Activated CD4-positive, alpha-beta T cell treated with anti-CD3 and anti-CD28 coated beads, Interleukin-10, Interleukin-2, amounts not matched to agents 100 ng/mL and 50 ng/mL, durations not matched to agents 16 hours and 8 hours (primary cell): ENCODE data around the gene C3orf18.

Experiments used
- DNase-seq: peaks from one replicate; pipeline ENCODE4 v3.0.0-alpha.2; 2020

The C3orf18 gene

GRCh38 chr3:50577348-50577747 lies 9.8 kb upstream of the C3orf18 start:
- no peak for DNase-seq

GRCh38 chr3:50575372-50575771 lies 7.8 kb upstream of the C3orf18 start:
- no peak for DNase-seq

DNA sequence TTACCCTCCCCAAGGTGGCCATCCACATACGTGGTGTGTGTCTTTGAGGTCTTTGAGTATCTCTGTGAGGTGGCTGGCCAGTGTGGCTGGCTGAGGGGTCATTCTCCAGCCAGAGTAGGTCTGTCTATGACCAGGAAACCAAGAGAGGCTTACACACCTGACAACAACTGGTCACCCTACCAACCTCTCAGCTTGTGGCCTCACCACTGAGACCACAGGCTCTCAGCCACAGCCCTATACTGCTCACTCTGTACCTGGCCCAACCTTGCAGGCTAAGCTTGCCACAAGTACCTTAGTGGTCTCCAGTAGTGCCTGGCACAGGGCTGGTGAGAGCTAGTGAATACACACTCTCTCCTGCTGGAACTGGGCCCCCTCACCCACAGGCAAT lies 6.9 kb upstream of the C3orf18 start:
- peak; percentile 60 for DNase-seq

DNA sequence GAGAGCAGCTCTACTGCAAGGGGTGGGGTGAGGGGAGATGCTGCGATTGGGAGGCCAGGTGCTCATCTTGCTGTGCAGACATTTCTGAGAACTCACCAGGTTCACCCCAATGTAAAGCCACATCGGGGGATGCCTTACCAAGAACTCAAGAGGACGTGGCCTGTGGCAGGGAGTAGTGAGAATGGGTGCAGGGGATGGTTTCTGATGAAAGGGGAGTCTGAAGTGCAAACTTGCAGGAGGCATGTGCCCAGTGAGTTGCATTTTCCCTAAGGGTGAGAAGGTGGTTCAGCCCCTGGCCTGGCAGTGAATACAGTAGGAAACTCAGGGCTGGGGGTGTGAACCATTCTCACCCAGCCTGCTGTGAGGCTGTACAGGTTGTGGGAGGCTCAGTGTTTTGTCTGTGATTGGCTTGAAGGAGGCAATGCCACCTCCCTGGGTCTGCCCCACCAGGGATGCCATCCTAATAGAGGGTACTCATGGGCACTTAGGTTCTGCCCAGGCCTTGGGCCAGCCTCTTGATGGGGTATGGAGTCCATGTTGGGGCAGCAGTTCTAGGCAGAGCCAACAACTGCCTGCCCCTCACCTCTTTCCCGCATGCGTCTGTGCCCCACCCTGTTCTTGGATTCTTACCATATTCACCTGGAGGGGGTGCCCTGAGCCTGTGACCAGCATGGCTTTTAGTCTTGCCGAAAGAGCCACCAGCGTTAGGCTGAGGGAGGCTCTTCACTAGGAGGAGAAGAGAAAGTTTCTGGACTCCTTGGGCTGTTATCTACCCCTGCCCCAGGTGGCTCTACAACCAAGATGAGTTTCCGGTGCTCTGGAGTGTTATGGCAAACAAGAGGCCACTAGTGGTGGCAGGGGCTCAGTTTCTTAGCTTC lies 6.3 kb upstream of the C3orf18 start:
- peak; percentile 94 for DNase-seq

DNA sequence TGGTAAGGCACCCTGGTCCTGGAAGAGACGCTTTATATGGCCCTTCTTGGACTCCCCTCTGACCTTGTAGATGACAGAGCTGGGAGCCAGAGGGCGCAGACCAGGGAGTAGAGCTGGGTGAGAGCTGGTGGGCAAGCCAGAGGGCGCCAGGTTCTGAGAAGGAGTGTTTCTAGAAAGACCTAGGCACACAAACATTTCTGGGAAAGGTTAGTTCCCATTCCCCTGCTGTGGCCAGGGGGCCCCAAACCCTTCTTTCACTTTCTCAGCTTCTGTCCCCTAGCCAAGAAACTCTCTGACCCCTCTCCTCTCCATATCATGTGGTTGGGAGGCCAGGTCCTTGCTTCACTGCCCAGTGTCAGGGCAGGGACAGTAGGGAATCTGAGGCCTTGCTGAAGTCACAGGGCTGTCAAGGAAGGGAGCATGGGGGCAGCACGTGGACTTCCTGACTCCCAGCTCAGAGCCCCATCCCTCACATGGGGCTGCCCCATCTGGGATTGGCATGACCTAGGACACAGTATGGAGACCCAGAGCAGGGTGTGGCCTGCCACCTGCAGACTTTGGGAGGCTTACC lies 5.3 kb upstream of the C3orf18 start:
- DNase-seq: peak; percentile 75

DNA sequence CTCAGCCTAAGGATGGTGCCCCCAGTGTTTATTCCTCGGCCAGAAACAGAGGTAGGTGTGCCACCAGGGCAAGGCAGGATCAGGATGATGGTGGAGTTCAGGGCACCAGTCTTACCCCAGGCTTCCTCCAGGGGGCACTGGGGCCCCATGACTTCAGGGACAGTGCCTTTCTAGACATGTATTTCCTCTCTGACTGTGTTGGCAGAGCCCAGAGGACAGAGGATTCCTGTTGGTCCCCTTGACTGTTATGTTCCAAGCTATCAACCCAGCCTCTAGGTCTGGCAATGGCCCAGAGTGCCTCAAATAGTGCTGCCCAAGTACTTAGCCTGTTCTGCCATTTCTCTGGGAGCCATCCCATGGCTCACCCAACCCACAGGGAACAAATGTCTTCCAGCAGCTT lies 4.6 kb upstream of the C3orf18 start:
- DNase-seq: peak; percentile 92

- DNase-seq: no peak
Observed at GRCh38 chr3:50571486-50571885, 3.9 kb upstream of the C3orf18 start.

DNA sequence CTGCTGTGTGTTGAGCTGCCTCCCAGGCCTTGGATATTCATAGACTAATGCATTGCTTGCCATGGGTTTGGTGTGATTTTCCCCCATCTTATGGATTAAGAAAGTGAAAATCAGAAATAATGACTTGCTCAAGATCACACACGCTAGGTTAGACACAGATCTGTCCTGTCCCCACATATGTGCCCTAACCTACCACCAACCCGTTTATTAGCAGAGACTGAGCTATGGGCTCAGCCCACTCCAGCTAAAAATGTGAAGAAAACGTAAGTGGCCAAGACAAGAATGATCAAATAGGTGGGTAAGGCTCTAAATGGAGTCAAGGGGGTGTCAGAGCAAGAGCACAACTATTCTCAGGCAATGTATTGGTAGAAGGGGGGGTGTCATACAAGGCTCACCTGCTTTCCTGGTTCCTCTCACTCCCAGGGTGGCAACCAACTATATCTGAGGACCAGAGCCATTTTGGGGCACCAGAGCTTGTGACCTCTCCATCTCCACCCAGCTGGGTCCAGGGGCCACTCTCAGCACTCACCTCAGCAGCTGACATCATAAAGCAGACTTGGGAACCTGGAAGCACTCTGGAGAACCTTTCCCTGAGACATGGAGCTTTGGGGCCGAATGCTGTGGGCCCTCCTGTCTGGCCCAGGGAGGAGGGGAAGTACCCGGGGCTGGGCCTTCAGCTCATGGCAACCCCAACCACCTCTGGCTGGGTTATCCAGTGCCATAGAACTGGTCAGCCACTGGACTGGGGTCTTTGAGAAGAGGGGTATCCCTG lies 3.1 kb upstream of the C3orf18 start:
- DNase-seq: peak; percentile 19

GRCh38 chr3:50568947-50569749 lies 1.6 kb upstream of the C3orf18 start, which contains the start of gene HEMK1:
Gene HEMK1 (plus strand): TSS chr3:50569522. CDS start chr3:50571105, 1,583 bp downstream.
- peak; percentile 98 for DNase-seq

- no peak for DNase-seq
Observed at GRCh38 chr3:50567011-50567385, 549 bp downstream of the C3orf18 start.

DNA sequence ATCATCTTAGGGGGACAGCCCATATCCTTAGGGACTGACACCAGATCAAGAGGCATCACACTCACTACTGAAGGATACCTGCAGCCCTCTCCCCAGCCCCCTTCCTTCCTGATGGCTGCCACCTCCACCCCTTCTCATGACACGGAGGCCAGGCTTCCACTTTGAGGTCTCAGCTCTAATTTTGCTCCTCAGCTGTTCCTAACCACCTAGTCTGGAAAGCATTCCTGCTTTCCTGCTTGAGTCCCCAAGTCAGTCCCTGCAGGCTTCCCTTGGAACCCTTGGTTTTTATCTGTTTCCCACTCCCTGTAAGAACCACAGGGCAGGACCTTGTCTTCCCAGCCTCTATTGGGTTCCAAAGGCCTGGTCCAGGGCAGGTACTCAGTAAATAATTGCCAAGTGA lies 3.2 kb downstream of the C3orf18 start:
- DNase-seq: no peak

DNA sequence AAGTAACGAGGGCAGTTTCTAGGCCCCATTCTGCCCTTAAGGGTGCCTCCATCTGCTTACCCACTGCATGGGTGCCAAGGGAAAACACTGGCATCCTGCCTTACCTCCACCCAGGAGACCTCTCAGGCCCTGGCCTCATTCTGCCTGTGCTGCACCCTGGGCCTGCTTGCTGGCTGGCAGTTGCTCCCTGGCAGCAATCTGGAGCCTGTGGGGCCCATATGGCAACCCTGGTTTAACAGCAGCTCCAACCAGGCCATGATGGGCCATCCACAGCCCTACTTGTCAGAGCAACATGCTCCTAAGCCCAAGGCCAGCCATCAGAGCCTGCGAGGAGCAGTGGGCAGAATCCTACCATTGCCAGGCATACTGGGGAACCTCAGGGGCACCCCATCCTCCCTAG lies 3.7 kb downstream of the C3orf18 start:
- no peak for DNase-seq

- no peak for DNase-seq
Observed at GRCh38 chr3:50562861-50563260, 4.7 kb downstream of the C3orf18 start.

- no peak for DNase-seq
Observed at GRCh38 chr3:50559702-50560101, 7.8 kb downstream of the C3orf18 start.

DNA sequence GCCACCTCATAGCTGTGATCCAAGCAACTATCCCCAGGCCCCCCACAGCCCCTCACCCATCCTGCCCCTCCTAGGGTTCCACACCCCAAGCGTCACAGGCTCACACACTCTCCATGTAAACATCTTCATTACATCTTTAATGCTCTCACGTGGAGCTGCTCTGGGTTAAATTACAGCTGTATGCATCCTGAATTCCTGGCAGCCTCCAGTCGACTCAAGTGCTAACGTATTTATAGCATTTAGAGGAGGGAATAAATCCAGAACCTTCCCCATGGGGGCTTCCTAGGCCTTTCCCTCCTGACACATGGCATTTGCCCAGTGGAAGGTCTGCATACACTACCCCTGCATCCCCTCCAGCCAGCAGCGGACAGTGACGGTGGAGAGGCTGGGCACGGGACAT lies 9.6 kb downstream of the C3orf18 start:
- no peak for DNase-seq

DNA sequence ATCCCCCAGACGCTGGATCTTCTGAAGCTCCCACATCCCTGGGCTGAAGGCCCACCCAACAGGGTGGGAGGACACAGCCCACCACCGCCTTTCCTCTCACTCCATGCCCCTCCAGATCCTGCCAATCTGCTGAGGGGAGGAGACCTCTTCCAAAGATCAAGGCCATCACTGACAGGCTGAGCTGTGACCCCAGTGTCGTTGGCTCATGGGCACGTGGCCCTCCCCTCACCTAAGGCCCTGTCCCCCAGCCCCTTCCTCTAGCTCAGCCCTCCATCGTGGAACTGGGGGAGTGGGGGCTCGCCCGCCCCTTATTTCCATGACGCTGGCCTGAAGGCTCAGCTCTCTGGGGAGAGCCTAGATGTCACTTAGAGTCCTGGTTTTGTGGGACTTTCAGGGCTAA lies 10.4 kb downstream of the C3orf18 start:
- DNase-seq: no peak

DNA sequence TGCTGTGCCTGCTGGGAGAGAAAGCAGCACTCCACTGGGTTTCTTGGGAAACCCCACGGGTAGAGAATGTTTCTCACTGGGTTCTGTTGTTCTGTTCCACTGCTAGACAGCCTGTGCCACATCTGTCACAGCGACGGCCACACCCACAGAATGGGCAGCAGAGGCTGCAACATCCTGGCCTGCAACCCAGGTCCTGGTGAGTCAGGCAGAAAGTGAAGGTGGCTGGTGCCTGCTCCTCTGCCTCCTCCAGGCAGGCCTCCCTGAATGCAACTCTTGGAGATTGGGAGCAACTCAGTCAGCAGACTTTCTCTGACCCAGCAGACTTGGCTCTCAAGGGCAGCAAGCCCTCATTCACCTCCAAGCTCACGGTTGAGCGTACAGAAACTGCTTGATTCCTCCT lies 13.0 kb downstream of the C3orf18 start:
- peak; percentile 32 for DNase-seq

- no peak for DNase-seq
Observed at GRCh38 chr3:50552598-50552997, 14.9 kb downstream of the C3orf18 start.

GRCh38 chr3:50551681-50552435 lies 15.7 kb downstream of the C3orf18 start:
- no peak for DNase-seq

- DNase-seq: no peak
Observed at GRCh38 chr3:50551054-50551659, 16.4 kb downstream of the C3orf18 start.

DNA sequence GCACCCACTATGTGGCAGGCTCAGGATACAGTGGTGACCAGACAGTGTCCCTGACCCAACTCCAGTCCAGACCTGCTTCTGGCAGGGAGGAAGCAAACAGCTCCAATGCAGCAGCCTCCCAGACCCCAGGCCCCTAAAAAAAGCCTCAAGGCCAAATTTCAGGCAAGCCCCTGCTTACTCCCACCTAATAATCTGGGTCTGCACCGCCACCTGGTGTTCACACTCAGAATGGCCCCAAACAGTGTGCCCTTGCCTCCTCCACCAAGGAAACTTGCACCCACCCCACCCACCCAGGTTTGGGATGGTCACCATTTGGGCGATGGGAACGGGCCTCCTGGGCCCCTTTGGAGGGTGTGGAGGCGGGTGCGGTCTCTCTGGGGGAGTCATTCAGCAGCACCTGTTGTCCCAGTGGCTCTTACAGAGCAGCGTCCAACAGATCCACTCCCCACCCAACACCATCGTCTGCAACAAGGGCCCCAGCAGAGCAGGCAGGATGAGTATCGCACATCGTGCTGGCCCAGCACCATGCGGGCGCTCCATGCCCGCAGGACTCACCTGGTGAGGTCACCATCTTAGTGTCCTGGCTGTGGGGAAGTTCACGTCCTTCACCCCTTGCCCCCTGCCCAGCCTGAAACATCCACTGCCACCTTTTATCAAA lies 17.3 kb downstream of the C3orf18 start:
- peak; percentile 60 for DNase-seq
